ENCODE data around the gene C16orf87. TPM values are rescaled to one million over a fixed set of nuclear protein-coding genes. Genes with fewer than 3 reads are reported as not detected.
"Not testable (repeated sequence)": the region's sequence is repeated elsewhere in the genome, so short reads cannot be mapped to it uniquely, and the experiment has no call there.

C16orf87 gene
- polyA plus RNA-seq, 4 donors = 27.5 to 32.4 (median 30.0) TPM

GRCh38 chr16:46801428-46802049, 29.4 kb downstream of the C16orf87 start:
- no peak for DNase-seq (ENCODE audit: low read depth in 4 of 4, low spot score in 2 of 4)

- DNase-seq (ENCODE audit: low read depth in 4 of 4, low spot score in 2 of 4) = no peak
Measured at GRCh38 chr16:46800494-46800893, 30.5 kb downstream of the C16orf87 start.

- no peak for DNase-seq (ENCODE audit: low read depth in 4 of 4, low spot score in 2 of 4)
Measured at GRCh38 chr16:46797501-46797900, 33.5 kb downstream of the C16orf87 start.

DNA sequence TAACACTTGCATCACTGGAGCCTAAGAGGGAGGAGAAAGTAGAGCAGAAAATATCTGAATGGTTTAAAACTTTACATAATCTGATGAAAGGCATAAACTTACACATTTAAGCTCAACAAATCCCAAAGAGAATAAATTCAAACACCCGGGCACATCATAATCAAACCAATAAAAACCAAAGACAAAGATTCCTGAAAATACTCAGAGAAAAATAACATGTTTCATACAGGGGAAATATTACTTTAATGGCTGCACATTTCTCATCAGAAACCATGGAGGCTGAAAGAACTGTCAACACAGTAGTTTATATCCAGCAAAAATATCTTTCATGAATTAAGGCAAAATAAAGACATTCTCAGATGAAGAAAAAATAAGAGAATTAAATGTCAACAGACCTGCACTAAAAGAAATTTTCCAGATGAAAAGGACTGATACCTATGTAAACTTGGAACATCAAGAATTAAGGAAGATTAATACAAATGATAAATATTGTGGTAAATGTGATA, 34.2 kb downstream of the C16orf87 start:
- no peak for DNase-seq (ENCODE audit: low read depth in 4 of 4, low spot score in 2 of 4)

DNA sequence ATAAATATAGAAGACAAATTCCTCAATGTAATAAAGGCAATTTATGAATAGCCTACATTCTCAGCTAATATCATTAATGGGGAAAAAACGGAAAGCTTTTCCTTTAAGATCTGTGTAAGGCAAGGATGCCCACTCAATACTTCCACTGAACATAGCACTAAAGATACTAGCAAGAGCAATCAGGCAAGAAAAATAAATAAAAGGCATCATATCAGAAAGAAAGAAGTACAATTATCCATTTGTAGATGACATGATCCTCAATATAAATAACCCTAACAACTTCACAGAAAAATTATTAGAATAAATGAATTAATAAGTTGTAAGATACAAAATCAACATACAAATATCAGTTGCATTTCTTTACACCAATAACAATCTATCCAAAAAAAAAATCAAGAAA, 37.1 kb downstream of the C16orf87 start:
- DNase-seq (ENCODE audit: low read depth in 4 of 4, low spot score in 2 of 4) = no peak

GRCh38 chr16:46790599-46791270, 40.2 kb downstream of the C16orf87 start:
- DNase-seq (ENCODE audit: low read depth in 4 of 4, low spot score in 2 of 4) = no peak

DNA sequence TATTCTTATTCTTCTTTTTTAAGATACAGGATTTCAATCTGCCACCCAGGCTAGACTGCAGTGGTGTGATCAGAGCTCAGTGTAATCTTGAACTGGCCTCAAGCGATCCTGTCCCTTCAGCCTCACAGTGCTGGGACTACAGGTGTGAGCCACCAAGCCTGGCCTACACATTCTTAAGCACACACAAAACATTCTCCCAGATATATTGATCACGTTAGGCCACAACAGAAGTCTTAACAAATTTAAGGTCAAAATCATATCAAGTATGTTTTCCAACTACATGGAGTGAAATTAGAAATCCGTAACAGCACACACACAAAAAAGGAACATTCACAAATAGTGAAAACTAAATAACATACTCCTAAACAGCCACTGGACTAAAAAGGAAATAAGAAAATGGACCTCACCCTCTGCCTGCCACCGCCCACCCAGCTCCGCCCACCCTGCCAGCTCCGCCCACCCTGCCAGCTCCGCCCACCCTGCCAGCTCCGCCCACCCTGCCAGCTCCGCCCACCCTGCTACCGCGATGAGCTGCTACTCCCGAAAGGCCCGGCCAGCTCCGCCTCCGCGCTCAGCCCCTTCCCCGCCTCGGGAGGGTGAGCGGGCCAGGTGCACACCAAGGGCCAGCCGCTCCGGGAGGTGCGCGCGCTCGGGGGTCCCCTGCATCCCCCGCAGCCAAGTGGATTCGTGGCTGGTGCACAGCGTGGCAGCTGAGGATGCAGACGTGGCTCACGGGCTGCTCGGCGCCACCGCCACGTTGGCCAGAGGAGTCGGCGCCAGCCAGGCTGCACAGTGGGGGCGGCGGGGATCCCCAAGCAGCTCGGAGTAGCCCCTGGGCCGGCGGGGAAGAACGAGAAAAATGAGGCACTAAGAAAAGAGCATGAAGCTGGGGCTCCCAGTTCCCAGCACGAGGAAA, 41.2 kb downstream of the C16orf87 start:
- peak in 1 of 4 donors; percentile 18 for DNase-seq (ENCODE audit: low read depth in 4 of 4, low spot score in 2 of 4)

GRCh38 chr16:46788891-46789474, 42.0 kb downstream of the C16orf87 start:
- DNase-seq (ENCODE audit: low read depth in 4 of 4, low spot score in 2 of 4) = no peak

GRCh38 chr16:46787909-46788308, 43.1 kb downstream of the C16orf87 start:
- DNase-seq (ENCODE audit: low read depth in 4 of 4, low spot score in 2 of 4) = no peak

- no peak for DNase-seq (ENCODE audit: low read depth in 4 of 4, low spot score in 2 of 4)
Measured at GRCh38 chr16:46785076-46785845, 45.7 kb downstream of the C16orf87 start.

GRCh38 chr16:46784569-46784968, 46.4 kb downstream of the C16orf87 start:
- DNase-seq (ENCODE audit: low read depth in 4 of 4, low spot score in 2 of 4) = not testable (repeated sequence)

DNA sequence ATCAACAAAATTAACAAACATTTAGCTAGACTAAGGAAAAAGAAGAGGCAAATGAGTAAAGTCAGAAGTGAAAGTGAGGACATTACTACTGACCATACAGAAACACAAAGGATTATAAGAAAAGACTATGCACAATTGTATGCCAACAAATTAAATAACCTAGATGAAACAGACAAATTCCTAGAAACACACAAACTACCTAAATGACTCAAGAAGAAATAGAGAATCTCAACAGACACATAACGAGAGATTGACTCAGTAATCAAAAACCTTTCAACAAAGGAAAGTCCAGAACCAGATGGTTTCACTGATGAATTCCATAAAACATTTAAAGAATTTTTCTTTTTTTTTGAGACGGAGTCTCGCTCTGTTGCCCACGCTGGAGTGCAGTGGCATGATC, 47.2 kb downstream of the C16orf87 start:
- no peak for DNase-seq (ENCODE audit: low read depth in 4 of 4, low spot score in 2 of 4)

DNA sequence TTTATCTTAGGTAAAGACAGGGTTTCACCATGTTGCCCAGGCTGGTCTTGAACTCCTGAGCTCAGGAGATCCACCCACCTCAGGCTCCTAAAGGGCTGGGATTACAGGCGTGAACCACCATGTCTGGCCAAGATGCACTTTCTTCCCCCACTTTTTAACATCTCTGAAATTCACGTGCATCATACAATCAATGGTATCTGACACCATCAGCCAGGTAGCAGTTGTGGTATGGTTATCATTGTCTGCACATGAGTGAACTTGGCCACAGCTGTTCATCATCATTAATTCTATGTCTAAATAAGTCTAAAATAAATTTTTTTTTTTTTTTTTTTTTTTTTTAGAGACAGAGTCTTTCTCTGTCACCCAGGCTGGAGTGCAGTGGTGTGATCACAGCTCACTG, 48.7 kb downstream of the C16orf87 start:
- no peak for DNase-seq (ENCODE audit: low read depth in 4 of 4, low spot score in 2 of 4)

- DNase-seq (ENCODE audit: low read depth in 4 of 4, low spot score in 2 of 4) = no peak
Measured at GRCh38 chr16:46777804-46778203, 53.2 kb downstream of the C16orf87 start.

GRCh38 chr16:46775214-46775613, 55.8 kb downstream of the C16orf87 start:
- DNase-seq (ENCODE audit: low read depth in 4 of 4, low spot score in 2 of 4) = no peak

DNA sequence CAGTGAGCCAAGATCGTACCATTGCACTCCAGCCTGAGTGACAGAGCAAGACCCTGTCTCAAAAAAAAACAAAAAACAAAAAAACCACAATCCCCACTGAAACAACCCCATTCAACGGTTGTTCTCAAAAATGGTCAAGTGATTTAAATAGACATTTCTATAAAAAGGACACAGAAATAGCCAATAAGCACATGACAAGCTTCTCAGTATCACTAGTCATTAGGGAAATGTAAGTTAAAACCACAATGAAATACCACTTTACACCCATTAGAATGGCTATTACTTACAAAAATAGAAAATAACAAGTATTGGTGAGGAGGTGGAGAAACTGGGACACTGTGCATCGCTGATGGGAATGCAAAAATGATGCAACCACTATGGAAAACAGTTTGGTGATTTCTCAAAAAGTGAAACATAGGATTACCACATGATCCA, 56.2 kb downstream of the C16orf87 start:
- DNase-seq (ENCODE audit: low read depth in 4 of 4, low spot score in 2 of 4) = no peak

- DNase-seq (ENCODE audit: low read depth in 4 of 4, low spot score in 2 of 4) = no peak
Measured at GRCh38 chr16:46772463-46772862, 58.5 kb downstream of the C16orf87 start.

GRCh38 chr16:46768809-46769208, 62.2 kb downstream of the C16orf87 start:
- no peak for DNase-seq (ENCODE audit: low read depth in 4 of 4, low spot score in 2 of 4)

- DNase-seq (ENCODE audit: low read depth in 4 of 4, low spot score in 2 of 4) = no peak
Measured at GRCh38 chr16:46765050-46765449, 65.9 kb downstream of the C16orf87 start.

DNA sequence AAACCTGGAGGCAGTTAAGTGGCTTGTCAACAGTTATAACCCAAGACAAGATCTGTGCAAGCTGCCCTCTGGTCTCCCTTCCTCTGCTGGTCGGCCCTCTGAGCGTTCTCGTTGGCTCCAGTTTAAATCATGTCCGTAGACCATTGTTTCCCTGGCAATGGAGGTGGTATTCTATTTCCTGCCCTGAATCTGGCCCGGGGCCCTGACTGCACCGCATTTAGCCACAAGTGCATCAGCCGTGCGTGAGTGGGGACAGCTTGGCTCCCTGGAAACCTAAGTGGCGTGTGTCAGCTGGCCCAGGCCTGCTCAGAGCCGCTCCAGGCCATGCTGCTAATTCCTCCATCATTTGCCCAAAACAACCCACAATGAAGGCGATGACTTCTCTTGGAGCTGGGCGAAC, 67.8 kb downstream of the C16orf87 start:
- no peak for DNase-seq (ENCODE audit: low read depth in 4 of 4, low spot score in 2 of 4)

Data from left renal cortex interstitium (tissue), 4 donors.